ENCODE data around the gene INTS1.

INTS1 gene

DNA sequence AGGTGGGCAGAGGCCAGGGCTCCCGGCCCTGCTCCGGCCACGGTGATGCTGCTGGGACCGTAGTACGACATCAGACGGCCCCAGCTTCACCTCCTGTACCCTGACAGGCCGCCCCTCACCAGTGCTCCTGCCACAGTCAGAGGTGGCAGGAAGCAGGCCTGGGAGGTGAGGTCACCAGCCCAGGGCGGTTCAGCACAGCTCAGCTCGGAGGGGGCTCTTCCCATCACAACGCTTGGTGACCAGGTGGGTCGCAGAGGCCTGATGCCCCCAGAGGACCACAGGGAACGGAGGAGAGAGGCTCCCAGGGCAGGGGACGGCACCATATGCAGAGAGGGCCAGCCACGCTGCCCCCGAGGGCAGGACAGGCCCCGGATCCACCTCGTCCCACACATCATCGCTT lies 53.8 kb downstream of the INTS1 start:
- TF ChIP-seq, protein P1, sequence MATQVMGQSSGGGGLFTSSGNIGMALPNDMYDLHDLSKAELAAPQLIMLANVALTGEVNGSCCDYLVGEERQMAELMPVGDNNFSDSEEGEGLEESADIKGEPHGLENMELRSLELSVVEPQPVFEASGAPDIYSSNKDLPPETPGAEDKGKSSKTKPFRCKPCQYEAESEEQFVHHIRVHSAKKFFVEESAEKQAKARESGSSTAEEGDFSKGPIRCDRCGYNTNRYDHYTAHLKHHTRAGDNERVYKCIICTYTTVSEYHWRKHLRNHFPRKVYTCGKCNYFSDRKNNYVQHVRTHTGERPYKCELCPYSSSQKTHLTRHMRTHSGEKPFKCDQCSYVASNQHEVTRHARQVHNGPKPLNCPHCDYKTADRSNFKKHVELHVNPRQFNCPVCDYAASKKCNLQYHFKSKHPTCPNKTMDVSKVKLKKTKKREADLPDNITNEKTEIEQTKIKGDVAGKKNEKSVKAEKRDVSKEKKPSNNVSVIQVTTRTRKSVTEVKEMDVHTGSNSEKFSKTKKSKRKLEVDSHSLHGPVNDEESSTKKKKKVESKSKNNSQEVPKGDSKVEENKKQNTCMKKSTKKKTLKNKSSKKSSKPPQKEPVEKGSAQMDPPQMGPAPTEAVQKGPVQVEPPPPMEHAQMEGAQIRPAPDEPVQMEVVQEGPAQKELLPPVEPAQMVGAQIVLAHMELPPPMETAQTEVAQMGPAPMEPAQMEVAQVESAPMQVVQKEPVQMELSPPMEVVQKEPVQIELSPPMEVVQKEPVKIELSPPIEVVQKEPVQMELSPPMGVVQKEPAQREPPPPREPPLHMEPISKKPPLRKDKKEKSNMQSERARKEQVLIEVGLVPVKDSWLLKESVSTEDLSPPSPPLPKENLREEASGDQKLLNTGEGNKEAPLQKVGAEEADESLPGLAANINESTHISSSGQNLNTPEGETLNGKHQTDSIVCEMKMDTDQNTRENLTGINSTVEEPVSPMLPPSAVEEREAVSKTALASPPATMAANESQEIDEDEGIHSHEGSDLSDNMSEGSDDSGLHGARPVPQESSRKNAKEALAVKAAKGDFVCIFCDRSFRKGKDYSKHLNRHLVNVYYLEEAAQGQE (IDR thresholded peaks at IDR 0.05; ENCODE audit: low read depth): no peak
- TF ChIP-seq CEBPB (IDR thresholded peaks at IDR 0.05) (no peak), TAF1 (IDR thresholded peaks at IDR 0.05; ENCODE audit: low read depth) (no peak), ZBTB7A (IDR thresholded peaks at IDR 0.05; ENCODE audit: low read depth) (no peak)

DNA sequence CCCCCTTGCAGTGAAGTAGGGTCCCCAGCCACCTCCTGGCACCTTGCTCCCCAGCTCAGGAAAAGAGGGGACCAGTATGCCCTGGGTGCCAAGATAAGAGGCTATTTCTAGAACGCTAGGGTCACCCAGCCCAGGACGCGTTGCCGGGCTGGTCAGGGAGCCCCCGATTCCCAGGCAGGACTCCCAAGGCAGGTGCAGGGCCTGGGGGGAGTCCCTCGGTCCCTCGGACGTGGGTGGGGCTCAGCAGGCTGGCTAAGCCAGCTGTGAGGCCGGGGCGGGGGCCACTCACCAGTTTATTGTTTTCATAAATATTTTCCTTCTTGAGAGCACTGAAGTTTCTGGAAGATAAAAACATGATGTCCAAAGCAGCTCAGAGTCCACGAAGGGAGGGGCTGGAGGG lies 54.2 kb downstream of the INTS1 start:
- TF ChIP-seq, protein P1 (IDR thresholded peaks at IDR 0.05; ENCODE audit: low read depth): no peak
- no peak for TF ChIP-seq TAF1 (IDR thresholded peaks at IDR 0.05; ENCODE audit: low read depth)
- TF ChIP-seq YY1 (IDR thresholded peaks at IDR 0.05; ENCODE audit: low read depth): no peak
- TF ChIP-seq NFIC (IDR thresholded peaks at IDR 0.05): no peak
- TF ChIP-seq CEBPB (IDR thresholded peaks at IDR 0.05): no peak
- no peak for TF ChIP-seq FOXM1 (IDR thresholded peaks at IDR 0.05; ENCODE audit: borderline replicate concordance, low read depth)
- no peak for TF ChIP-seq CREB1 (IDR thresholded peaks at IDR 0.05; ENCODE audit: low read depth)
- TF ChIP-seq, protein P2, sequence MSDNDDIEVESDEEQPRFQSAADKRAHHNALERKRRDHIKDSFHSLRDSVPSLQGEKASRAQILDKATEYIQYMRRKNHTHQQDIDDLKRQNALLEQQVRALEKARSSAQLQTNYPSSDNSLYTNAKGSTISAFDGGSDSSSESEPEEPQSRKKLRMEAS (IDR thresholded peaks at IDR 0.05): no peak
- TF ChIP-seq EP300 (IDR thresholded peaks at IDR 0.05; ENCODE audit: borderline replicate concordance): no peak
- TF ChIP-seq USF1 (IDR thresholded peaks at IDR 0.05): no peak
- TF ChIP-seq RAD21 (IDR thresholded peaks at IDR 0.05; ENCODE audit: low read depth): no peak
- TF ChIP-seq ZBTB7A (IDR thresholded peaks at IDR 0.05; ENCODE audit: low read depth): no peak
- no peak for TF ChIP-seq TCF12 (IDR thresholded peaks at IDR 0.05; ENCODE audit: low read depth)
- no peak for TF ChIP-seq TEAD4 (IDR thresholded peaks at IDR 0.05)

- TF ChIP-seq FOXM1 (IDR thresholded peaks at IDR 0.05; ENCODE audit: borderline replicate concordance, low read depth): no peak
- TF ChIP-seq YY1 (IDR thresholded peaks at IDR 0.05; ENCODE audit: low read depth): no peak
- no peak for TF ChIP-seq USF1 (IDR thresholded peaks at IDR 0.05)
- no peak for TF ChIP-seq RAD21 (IDR thresholded peaks at IDR 0.05; ENCODE audit: low read depth)
- no peak for TF ChIP-seq CREB1 (IDR thresholded peaks at IDR 0.05; ENCODE audit: low read depth)
- TF ChIP-seq NFIC (IDR thresholded peaks at IDR 0.05): no peak
- TF ChIP-seq TAF1 (IDR thresholded peaks at IDR 0.05; ENCODE audit: low read depth): no peak
- TF ChIP-seq ZBTB7A (IDR thresholded peaks at IDR 0.05; ENCODE audit: low read depth): no peak
- no peak for TF ChIP-seq TEAD4 (IDR thresholded peaks at IDR 0.05)
- TF ChIP-seq, protein P2 (IDR thresholded peaks at IDR 0.05): no peak
- no peak for TF ChIP-seq EP300 (IDR thresholded peaks at IDR 0.05; ENCODE audit: borderline replicate concordance)
- TF ChIP-seq CEBPB (IDR thresholded peaks at IDR 0.05): no peak
- TF ChIP-seq, protein P1 (IDR thresholded peaks at IDR 0.05; ENCODE audit: low read depth): no peak
- no peak for TF ChIP-seq EGR1 (IDR thresholded peaks at IDR 0.05)
- TF ChIP-seq TCF12 (IDR thresholded peaks at IDR 0.05; ENCODE audit: low read depth): no peak
Measured at GRCh38 chr7:1449501-1449900, 54.7 kb downstream of the INTS1 start.

- TF ChIP-seq TEAD4 (IDR thresholded peaks at IDR 0.05) (no peak), USF1 (IDR thresholded peaks at IDR 0.05) (no peak), TCF12 (IDR thresholded peaks at IDR 0.05; ENCODE audit: low read depth) (no peak), FOXM1 (IDR thresholded peaks at IDR 0.05; ENCODE audit: borderline replicate concordance, low read depth) (no peak), YY1 (IDR thresholded peaks at IDR 0.05; ENCODE audit: low read depth) (no peak), ZBTB7A (IDR thresholded peaks at IDR 0.05; ENCODE audit: low read depth) (no peak), EGR1 (IDR thresholded peaks at IDR 0.05) (no peak), RAD21 (IDR thresholded peaks at IDR 0.05; ENCODE audit: low read depth) (no peak)
- TF ChIP-seq, protein P1 (IDR thresholded peaks at IDR 0.05; ENCODE audit: low read depth): no peak
- TF ChIP-seq, protein P2 (IDR thresholded peaks at IDR 0.05): no peak
Measured at GRCh38 chr7:1448958-1449357, 55.2 kb downstream of the INTS1 start.
